ENCODE measurements around the gene LTBP3. TPM values are rescaled to one million over a fixed set of nuclear protein-coding genes. Genes with fewer than 3 reads are reported as not detected.

LTBP3 gene
- total RNA-seq: 58.7 and 68.9 TPM in 2 replicates

DNA sequence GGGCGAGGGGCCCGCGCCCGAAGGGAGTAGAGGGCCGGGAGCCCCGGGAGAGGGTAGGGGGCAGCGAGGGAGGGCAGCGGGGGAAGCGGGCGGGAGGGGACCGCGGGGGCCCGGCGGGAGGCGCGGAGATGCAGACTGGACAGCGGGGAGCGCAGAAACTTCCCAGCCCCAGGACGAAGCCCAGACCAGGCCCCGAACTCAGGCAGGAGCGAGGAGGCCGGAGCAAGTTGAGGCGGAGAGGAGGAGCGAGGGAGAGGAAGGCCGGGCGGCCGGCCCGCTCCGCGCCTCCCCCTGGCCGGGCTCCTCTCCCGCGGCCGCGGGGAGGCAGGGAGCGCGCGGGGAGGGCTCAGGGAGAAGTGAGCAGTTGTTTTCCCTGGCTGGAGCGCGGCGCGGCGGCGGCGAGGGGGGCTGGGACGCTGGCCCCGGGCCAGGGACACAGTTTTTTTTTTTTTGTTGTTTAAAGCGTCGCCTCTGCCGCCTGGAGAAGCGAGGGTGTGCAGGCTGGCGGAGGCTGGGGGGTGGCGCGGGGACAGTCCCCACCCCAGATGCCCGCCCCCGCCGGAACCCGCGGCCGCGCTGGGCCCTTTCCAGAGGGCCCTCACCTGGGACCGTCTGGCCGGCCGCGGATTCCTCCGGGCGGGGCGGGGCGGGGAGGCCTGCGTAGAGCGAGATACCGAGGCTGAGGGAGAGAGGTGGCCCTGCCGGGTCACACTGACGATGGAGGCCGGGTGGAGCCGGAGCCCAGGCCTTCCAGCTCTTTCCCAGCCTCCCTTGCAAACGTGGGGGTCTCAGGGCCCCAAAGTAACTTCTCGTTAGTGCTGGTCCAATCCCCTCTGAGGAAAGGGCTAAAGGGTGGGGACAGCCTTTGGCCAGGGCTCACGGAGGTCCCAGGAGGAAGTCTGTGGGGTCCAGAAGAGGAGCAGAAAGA, at the start of gene LTBP3:
Gene LTBP3 (minus strand): TSS at position 358 of the 928 bp plus-strand sequence. CDS start 400 bp downstream, outside the sequence.

GRCh38 chr11:65595543-65596281, 37.6 kb upstream of the LTBP3 start, which contains the start of gene KCNK7:
Gene KCNK7 (minus strand): TSS chr11:65595800. CDS start chr11:65595772, 28 bp downstream.

GRCh38 chr11:65575568-65576231, 17.5 kb upstream of the LTBP3 start, which contains the start of gene EHBP1L1:
Gene EHBP1L1 (plus strand): TSS chr11:65576053. CDS start chr11:65576303, 250 bp downstream.

GRCh38 chr11:65572356-65573051, 14.3 kb upstream of the LTBP3 start, which contains the start of gene FAM89B:
Gene FAM89B (plus strand): TSS chr11:65572538. CDS start chr11:65572670, 132 bp downstream.

GRCh38 chr11:65569973-65570918, 12.1 kb upstream of the LTBP3 start, which contains the start of gene ZNRD2:
Gene ZNRD2 (plus strand): TSS chr11:65570477. CDS start chr11:65570492, 15 bp downstream.

GRCh38 chr11:65524741-65525545, 33.2 kb downstream of the LTBP3 start, which contains the start of gene SCYL1:
Gene SCYL1 (plus strand): TSS chr11:65525083. CDS start chr11:65525154, 71 bp downstream.

GRCh38 chr11:65498977-65499712, 59.0 kb downstream of the LTBP3 start, which contains the start of gene MALAT1:
Gene MALAT1 (plus strand): TSS chr11:65499045.

Other genes with a start within 250 kb of the LTBP3 start
- 32.4 and 33.4 TPM in 2 replicates for gene CDC42EP2, start 243.5 kb downstream of the LTBP3 start, total RNA-seq
- gene DPF2, start 224.5 kb downstream of the LTBP3 start, total RNA-seq: 42.2 and 51.0 TPM in 2 replicates
- not detected in 2 replicates for gene TIGD3, start 203.6 kb downstream of the LTBP3 start, total RNA-seq
- gene SLC25A45, start 175.7 kb downstream of the LTBP3 start, total RNA-seq: under 0.01 and 1.1 TPM in 2 replicates
- 22.9 and 32.3 TPM in 2 replicates for gene FRMD8, start 171.7 kb downstream of the LTBP3 start, total RNA-seq
- 9.2 and 10.8 TPM in 2 replicates for gene NEAT1, start 135.6 kb downstream of the LTBP3 start, total RNA-seq
- 582 and 817 TPM in 2 replicates for gene MALAT1, start 59.3 kb downstream of the LTBP3 start, total RNA-seq
- 142 and 159 TPM in 2 replicates for gene SCYL1, start 33.3 kb downstream of the LTBP3 start, total RNA-seq
- 72.9 and 80.5 TPM in 2 replicates for gene ZNRD2, start 12.1 kb upstream of the LTBP3 start, total RNA-seq
- 30.1 and 33.7 TPM in 2 replicates for gene FAM89B, start 14.2 kb upstream of the LTBP3 start, total RNA-seq
- 60.0 and 65.9 TPM in 2 replicates for gene EHBP1L1, start 17.7 kb upstream of the LTBP3 start, total RNA-seq
- not detected in 2 replicates for gene KCNK7, start 37.4 kb upstream of the LTBP3 start, total RNA-seq
- gene MAP3K11, start 55.9 kb upstream of the LTBP3 start, total RNA-seq: 32.8 and 44.4 TPM in 2 replicates
- gene PCNX3, start 57.4 kb upstream of the LTBP3 start, total RNA-seq: 33.3 and 36.0 TPM in 2 replicates
- 34.9 and 42.1 TPM in 2 replicates for gene SIPA1, start 79.7 kb upstream of the LTBP3 start, total RNA-seq
- 28.8 and 37.6 TPM in 2 replicates for gene RELA, start 104.6 kb upstream of the LTBP3 start, total RNA-seq
- 27.1 and 34.3 TPM in 2 replicates for gene KAT5, start 153.9 kb upstream of the LTBP3 start, total RNA-seq
- 81.2 and 103 TPM in 2 replicates for gene RNASEH2C, start 162.4 kb upstream of the LTBP3 start, total RNA-seq
- gene AP5B1, start 222.6 kb upstream of the LTBP3 start, total RNA-seq: 6.2 and 8.9 TPM in 2 replicates
- gene OVOL1, start 228.7 kb upstream of the LTBP3 start, total RNA-seq: not detected in 2 replicates